Measurements from ENCODE around the gene PRAMEF7.
"Not testable (repeated sequence)": the region's sequence is repeated elsewhere in the genome, so short reads cannot be mapped to it uniquely, and the experiment has no call there.

- not testable (repeated sequence) for TF ChIP-seq CTCF (conservative IDR thresholded peaks at IDR 0.05; ENCODE audit: low read depth, low read length); EZH2 (IDR thresholded peaks at IDR 0.05; ENCODE audit: borderline replicate concordance, low read depth, low read length, poor library complexity, severe bottlenecking)
These were observed 12.4 kb upstream of the PRAMEF7 start for GRCh38 chr1:12903793-12904572.
